Measurements from ENCODE around the gene SRXN1. TPM values are rescaled to one million over a fixed set of nuclear protein-coding genes. Genes with fewer than 3 reads are reported as not detected.

SRXN1 gene
- polyA plus RNA-seq, 2 of the 4 experiments (the other 2 are of a cell fraction) = 183 to 262 TPM

- TF ChIP-seq ZSCAN20 (CRISPR knock-in tag; IDR thresholded peaks at IDR 0.05) = no peak
Measured at GRCh38 chr20:669573-669972, 16.6 kb upstream of the SRXN1 start (continued).

DNA sequence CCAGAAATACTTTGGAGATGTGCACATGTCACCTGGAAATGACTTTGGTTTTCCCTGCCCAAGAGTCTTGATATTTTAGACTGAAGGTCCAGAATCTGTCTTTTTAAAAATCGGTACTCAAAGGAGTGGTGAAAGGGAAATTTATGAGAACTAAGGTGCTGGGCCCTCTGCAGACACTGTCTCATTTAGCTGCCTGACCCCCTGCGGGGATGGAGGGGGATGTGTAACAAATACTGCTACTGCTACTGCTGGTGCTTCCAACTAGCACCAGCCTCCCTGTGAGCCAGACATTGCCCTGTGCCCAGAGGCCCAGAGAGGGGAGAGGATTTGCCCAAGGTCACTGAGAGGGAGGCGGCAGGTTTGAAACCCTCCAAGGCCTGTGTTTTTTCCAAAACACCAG is 15.6 kb upstream of the SRXN1 start:
- no peak overlapping the region for H3K27ac ChIP-seq
- TF ChIP-seq TFCP2L1 (CRISPR knock-in tag; IDR thresholded peaks at IDR 0.05) = no peak
- TF ChIP-seq NR3C1 (IDR thresholded peaks at IDR 0.05) = no peak
- no peak for TF ChIP-seq TP53 (CRISPR knock-in tag; IDR thresholded peaks at IDR 0.05)
- no peak for TF ChIP-seq NPAS2 (CRISPR knock-in tag; IDR thresholded peaks at IDR 0.05; ENCODE audit: borderline replicate concordance)
- TF ChIP-seq, protein P1, sequence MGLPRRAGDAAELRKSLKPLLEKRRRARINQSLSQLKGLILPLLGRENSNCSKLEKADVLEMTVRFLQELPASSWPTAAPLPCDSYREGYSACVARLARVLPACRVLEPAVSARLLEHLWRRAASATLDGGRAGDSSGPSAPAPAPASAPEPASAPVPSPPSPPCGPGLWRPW (IDR thresholded peaks at IDR 0.05) = no peak
- no peak for TF ChIP-seq JUN (IDR thresholded peaks at IDR 0.05)
- no peak for TF ChIP-seq EHF (CRISPR knock-in tag; IDR thresholded peaks at IDR 0.05)
- TF ChIP-seq, protein P2, sequence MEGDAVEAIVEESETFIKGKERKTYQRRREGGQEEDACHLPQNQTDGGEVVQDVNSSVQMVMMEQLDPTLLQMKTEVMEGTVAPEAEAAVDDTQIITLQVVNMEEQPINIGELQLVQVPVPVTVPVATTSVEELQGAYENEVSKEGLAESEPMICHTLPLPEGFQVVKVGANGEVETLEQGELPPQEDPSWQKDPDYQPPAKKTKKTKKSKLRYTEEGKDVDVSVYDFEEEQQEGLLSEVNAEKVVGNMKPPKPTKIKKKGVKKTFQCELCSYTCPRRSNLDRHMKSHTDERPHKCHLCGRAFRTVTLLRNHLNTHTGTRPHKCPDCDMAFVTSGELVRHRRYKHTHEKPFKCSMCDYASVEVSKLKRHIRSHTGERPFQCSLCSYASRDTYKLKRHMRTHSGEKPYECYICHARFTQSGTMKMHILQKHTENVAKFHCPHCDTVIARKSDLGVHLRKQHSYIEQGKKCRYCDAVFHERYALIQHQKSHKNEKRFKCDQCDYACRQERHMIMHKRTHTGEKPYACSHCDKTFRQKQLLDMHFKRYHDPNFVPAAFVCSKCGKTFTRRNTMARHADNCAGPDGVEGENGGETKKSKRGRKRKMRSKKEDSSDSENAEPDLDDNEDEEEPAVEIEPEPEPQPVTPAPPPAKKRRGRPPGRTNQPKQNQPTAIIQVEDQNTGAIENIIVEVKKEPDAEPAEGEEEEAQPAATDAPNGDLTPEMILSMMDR (IDR thresholded peaks at IDR 0.05) = no peak
- no peak for TF ChIP-seq MAX (IDR thresholded peaks at IDR 0.05)
- no peak for TF ChIP-seq HOXA7 (CRISPR knock-in tag; IDR thresholded peaks at IDR 0.05)
- no peak for TF ChIP-seq HMGXB4 (CRISPR knock-in tag; IDR thresholded peaks at IDR 0.05; ENCODE audit: borderline replicate concordance)
- H3K4me3 ChIP-seq = no peak overlapping the region
- ChIA-PET CTCF (interaction anchor here (1.2 to 6.8 kb wide), 19 partner anchors 9 to 314 kb away, joined by 3 to 60 read pairs (median 6); partner anchors contain the start of gene SCRT2), POLR2A (no interaction called here)
- ATAC-seq (no peak), DNase-seq (ENCODE audit: low read depth in 1 of 2, low spot score in 1 of 2) (no peak), FAIRE-seq (no peak)
- H3K4me1 ChIP-seq = peaks cover 25% of the 10 kb centered on the region; the same call in 2 of the 3 replicates
- no peaks in the 10 kb centered on the region for H3K9me3 ChIP-seq
- WGBS (ENCODE audit: missing lambda C conversion rate) = 74% methylated on average over 3 of the region's 3 CpGs
- H3K4me2 ChIP-seq = no peak overlapping the region

DNA sequence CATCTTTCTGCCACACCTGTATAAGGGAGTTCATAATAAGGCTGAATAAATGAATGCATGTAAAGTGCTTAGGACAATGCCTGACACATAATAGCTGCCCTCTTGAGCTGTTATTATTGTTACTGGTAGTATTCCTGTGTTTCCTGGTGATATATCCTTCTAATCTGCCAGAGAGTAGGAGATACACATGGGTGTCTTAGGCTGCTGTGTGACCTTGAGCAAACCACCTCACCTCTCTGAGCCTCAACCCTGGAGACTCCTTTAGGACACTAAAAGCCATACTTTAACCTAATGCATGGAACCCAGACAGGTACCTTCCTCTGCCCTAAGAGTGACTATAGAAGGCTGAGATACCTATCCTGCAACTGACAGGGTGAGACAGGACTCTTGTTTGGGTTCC is 15.1 kb upstream of the SRXN1 start:
- FAIRE-seq = no peak
- no peak for ATAC-seq
- TF ChIP-seq HDAC2 (IDR thresholded peaks at IDR 0.05) = no peak
- TF ChIP-seq ZNF302 (CRISPR knock-in tag; IDR thresholded peaks at IDR 0.05) = no peak
- no peak for TF ChIP-seq SREBF2 (IDR thresholded peaks at IDR 0.05)
- no peak for TF ChIP-seq MAX (IDR thresholded peaks at IDR 0.05)
- TF ChIP-seq, protein P1 (IDR thresholded peaks at IDR 0.05) = no peak
- TF ChIP-seq RARB (CRISPR knock-in tag; IDR thresholded peaks at IDR 0.05) = no peak
- no peak for TF ChIP-seq CHD4 (IDR thresholded peaks at IDR 0.05; ENCODE audit: borderline replicate concordance)
- no peak for TF ChIP-seq HEYL (CRISPR knock-in tag; IDR thresholded peaks at IDR 0.05)
- no peak for TF ChIP-seq TP53 (CRISPR knock-in tag; IDR thresholded peaks at IDR 0.05)
- no peak for TF ChIP-seq HOXB13 (CRISPR knock-in tag; IDR thresholded peaks at IDR 0.05; ENCODE audit: low read depth)
- no peak for TF ChIP-seq RCOR1 (IDR thresholded peaks at IDR 0.05; ENCODE audit: low read depth, low read length)
- no peak for TF ChIP-seq FOSL2 (IDR thresholded peaks at IDR 0.05)
- no peak for TF ChIP-seq FOSL2 (CRISPR knock-in tag; IDR thresholded peaks at IDR 0.05)
- TF ChIP-seq POLR2AphosphoS2 (conservative IDR thresholded peaks at IDR 0.05; ENCODE audit: low read length) = no peak
- no peak for TF ChIP-seq NPAS2 (CRISPR knock-in tag; IDR thresholded peaks at IDR 0.05; ENCODE audit: borderline replicate concordance)
- no peak for TF ChIP-seq ZFP36 (IDR thresholded peaks at IDR 0.05; ENCODE audit: borderline replicate concordance, partially characterized antibody)
- TF ChIP-seq EHMT2 (IDR thresholded peaks at IDR 0.05; ENCODE audit: low read depth) = no peak
- no peak for TF ChIP-seq MAZ (IDR thresholded peaks at IDR 0.05; ENCODE audit: borderline replicate concordance, low read depth, low read length)
- TF ChIP-seq, protein P3, sequence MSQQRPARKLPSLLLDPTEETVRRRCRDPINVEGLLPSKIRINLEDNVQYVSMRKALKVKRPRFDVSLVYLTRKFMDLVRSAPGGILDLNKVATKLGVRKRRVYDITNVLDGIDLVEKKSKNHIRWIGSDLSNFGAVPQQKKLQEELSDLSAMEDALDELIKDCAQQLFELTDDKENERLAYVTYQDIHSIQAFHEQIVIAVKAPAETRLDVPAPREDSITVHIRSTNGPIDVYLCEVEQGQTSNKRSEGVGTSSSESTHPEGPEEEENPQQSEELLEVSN (IDR thresholded peaks at IDR 0.05; ENCODE audit: borderline replicate concordance, low read depth) = no peak
- no peak for TF ChIP-seq RNF2 (IDR thresholded peaks at IDR 0.05; ENCODE audit: borderline replicate concordance, low read depth)
- DNase-seq (ENCODE audit: low read depth in 1 of 2, low spot score in 1 of 2) = no peak
- H3K4me1 ChIP-seq = peaks cover 25% of the 10 kb centered on the region; the same call in 2 of the 3 replicates
- H3K4me3 ChIP-seq = no peak overlapping the region
- no peak overlapping the region for H3K4me2 ChIP-seq
- ChIA-PET POLR2A (no interaction called here), CTCF (interaction anchor here (0.8 to 6.8 kb wide), 26 partner anchors 9 to 499 kb away, joined by 3 to 60 read pairs (median 6); partner anchors contain the start of genes SCRT2 and SRXN1)
- no peak overlapping the region for H3K27ac ChIP-seq
- no peaks in the 10 kb centered on the region for H3K9me3 ChIP-seq

Data from A549 (cell line).